NOMO-1 (cell line): ENCODE data around the gene SLC25A40.
"Not testable (repeated sequence)": the region's sequence is repeated elsewhere in the genome, so short reads cannot be mapped to it uniquely, and the experiment has no call there.

Experiments used
- DNase-seq, 2 experiments: peaks; one replicate each; lab custom pipeline; 2025; ENCODE audit not compliant: unreplicated experiment in 2 of 2; lab: John Stamatoyannopoulos, UW

The SLC25A40 gene

DNA sequence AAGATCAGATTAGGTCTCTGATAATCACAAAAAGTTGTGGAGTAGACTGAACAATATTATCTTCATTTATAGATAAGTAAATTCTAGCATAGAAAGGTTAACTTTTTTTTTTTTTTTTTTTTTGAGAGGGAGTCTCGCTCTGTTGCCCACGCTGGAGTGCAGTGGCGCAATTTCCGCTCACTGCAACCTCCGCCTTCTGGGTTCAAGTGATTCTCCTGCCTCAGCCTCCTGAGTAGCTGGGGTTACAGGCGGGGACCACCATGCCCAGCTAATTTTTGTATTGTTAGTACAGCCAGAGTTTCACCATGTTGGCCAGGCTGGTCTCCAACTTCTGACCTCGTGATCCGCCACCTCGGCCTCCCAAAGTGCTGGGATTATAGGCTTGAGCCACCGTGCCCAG, 2.8 kb downstream of the SLC25A40 start:
- not testable (repeated sequence) for DNase-seq

DNA sequence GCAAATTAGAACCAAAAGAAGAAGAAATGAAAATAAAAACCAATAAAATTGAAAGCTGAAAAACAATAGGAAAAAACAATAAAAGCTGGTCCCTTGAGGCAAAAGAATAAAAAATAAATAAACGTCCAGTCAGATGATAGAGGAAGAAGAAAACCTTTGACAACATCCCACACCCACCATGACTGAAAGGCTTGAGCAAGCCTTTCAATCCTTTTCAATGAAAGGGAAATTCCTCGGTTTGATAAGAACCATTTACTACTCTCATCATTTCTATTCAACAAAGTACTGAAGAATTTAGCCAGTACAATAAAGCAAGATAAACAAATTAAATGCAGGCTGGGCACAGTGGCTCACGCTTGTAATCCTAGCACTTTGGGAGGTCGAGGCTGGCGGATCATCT, 3.8 kb downstream of the SLC25A40 start:
- DNase-seq, result no peak

DNA sequence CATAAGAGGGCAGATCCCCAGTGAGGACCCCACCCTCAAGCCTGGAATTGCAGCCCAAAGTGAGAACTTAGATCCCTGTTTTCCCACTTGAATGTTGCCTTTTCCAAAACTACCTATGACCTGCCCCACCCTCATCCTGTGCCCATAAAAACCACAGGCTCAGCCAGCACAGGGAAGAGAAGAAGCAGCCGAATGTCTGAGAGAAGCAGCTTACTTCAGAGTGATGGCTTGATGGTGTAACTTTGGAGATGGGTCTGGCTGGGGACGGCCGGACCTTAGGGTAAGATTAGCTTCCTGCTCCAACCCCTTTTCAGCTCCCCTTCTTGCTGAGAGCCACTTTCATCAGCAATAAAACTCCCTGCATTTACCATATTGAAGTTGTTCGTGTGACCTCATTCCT, 5.7 kb downstream of the SLC25A40 start:
- DNase-seq, result no peak

DNA sequence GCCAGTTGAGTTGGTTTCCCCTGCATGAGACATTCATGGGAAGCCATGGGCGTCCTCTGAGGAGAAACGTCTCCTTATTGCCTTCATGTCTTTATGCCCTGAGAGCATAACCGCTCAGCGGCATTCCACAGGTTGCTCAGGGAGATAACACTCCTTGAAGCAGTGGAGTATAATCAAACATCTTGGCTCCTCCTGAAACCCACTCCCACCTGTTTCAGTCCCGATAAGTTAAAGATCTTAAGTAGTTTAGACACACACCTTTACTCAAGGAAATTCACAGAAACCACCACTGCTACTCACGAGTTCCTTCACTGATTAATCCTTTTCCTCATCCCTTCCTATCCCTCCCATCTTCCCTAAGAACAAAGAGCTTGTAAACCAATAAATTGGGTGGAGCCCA, 9.6 kb downstream of the SLC25A40 start:
- DNase-seq, result not testable (repeated sequence)

DNA sequence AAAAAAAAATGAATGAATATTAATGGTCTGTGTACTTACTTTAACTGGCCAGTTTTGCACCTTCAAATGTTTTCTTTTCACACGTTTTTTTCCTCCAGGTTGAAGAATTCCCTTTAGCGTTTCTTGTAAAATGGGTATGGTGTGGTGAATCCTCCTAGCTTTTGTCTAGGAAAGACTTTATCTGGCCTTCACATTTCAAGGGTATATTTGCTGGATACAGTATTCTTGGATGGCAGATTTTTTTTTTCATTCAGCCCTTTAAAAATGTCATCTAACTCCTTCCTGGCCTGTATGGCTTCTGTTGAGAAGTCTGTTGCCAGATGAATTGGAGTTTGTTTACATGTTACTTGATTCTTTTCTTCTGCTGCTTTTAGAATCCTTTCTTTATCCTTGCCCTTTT, 10.1 kb downstream of the SLC25A40 start:
- no peak for DNase-seq

DNA sequence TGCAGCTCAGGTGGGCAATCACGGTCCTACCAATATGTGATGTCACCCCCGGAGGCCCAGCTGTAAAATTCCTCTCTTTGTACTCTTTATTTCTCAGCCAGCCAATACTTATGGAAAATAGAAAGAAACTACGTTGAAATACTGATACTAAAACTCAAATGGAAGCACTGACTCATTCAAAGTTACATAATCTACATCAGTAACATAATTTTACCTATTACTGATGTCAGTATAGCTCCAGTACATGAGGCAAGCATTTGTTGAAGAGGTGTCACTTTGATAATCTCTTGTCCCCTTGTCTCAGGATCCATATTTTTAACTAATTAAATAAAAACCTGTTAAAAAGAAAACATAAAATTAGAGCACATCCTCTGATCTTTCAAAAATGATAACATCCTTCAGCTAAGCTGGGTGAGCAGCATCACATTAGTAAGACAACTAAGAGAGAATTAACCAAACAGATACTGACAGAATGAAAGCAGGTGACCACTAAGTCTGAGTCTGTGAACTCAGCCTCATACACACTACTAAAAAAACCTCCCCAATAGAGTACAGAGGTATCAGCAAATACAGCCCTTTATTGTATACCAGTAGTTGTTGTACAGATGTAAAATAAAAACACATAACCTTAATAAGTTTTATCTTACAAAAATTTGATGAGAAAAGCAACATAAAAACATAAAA, 17.6 kb downstream of the SLC25A40 start:
- DNase-seq, result peak in 1 of 2 experiments; percentile 62

DNA sequence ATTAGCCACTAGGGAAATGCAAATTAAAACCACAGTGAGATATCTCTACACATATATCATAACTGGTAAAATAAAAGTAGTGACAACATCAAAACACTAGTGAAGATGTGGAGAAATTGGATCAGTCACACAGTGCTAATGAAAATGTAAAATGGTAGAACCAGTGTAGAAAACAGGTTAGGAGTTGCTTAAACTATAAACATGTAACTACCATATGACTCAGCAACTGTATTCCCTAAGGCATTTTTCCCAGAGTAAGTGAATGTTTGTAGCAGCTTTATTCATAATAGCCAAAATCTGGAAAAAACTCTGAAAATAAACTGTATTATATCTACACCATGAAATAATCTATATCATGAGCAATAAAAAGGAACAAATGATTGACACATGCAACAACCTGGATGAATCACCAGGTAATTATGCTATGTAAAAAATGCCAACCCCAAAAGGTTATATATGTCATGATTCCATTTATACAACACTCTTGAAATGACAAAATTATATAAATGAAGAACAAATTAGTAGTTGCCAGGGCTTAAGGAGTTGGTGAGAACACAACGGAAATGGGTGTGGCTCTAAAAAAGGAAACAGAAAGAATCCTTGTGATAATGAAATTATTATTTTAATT, 22.8 kb downstream of the SLC25A40 start:
- DNase-seq, result no peak

DNA sequence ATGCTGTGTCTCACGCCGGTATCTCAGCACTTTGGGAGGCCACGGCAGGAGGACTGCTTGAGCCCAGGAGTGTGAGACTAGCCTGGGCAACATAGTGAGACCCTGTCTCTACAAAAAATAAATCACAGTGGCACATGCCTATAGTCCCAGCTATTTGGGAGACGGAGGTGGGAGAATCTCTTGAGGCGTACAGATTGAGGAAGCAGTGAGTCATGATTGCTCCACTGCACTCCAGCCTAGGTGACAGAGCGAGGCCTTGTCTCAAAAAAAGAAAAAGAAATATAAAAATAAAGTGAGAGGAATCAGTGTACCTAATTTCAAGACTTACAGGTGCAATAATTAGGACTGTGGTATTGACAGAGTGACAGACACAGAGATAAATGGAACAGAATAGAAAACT, 23.9 kb downstream of the SLC25A40 start:
- peak; percentile 35 to 70 for DNase-seq

DNA sequence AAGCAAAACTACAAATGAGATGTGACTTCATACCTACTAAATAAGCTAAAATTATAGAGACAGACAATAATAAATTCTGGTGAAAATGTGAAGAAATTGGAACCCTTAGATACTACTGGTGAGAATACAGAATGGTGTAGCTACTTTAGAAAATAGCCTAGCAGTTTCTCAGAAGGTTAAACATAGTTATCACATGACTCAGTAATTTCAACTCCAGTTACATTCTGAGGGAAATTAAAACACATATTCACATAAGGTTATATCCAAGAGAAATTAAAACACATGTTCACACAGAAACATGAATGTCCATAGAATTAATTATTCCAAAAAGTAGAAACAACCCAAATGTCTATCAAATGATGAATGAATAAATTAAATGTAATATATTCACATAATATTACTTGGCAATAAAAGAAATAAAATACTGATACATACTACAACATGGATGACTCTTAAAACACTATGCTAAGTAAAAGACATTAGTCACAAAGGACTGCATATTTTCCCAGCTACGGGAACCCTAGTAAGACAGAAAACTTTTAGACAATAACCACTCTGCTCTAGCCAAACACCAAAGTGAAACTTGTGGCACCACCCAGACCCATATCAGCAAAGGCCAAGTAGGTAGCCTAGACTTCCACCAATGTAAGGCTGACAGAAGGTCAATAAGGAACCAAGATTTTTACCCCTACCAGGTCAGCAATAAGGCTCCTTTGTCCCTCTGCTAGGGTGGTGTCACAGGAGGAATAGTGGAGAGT, 25.1 kb downstream of the SLC25A40 start:
- no peak for DNase-seq

DNA sequence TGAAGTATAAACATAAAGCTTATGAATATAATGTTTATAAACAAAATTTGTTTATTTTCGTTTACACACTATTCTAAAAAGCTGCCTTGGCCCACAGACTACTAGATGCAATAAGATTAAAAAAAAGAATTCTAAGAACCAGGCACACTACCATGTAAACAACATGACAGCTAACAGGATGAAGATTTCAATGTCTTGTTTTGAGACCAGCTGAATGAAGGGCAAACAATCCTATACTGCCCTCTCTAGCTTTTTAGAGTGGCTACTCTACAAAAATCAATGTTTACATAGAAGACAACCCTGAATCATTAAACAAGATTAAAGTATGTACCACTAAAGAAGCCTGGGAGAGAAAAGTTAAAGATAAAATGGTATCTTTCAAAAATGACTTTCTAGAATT, 38.6 kb downstream of the SLC25A40 start:
- DNase-seq, result no peak

DNA sequence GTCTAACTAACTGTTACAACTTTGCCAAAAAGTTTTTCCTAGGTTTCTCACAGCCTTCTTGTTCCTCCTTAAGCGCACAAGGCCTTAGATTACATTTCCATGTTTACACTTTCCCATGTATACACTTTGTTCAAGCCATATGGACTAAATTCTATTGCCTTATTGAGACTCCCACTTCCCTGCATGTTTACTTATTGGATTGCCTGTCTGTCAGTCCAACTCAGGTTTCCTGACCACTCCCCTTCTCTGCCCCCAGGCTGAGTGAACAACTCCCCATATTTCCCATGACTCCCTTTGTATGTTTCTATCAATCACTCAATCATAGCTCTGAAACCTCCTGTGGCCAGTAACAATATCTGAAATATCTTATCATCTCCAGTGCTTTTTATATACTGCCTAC, 43.0 kb downstream of the SLC25A40 start:
- no peak for DNase-seq

DNA sequence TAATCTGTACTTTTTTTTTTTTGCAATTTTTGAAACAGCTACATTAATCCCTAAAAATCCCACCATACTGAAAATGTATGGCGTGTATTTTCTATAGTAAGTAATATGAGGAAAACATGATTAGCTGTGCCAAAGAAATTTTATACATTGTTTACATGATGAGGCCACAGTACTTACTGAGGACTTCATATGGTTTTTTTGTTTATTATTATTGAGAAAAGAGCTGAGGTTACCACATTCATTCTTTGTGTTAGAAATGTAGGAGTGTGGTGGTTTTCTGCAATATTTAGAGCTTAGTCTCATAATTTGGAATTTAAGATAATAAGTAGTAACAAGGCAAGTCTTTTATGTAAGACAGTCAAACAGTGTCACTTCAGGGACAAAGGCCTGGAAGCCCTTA, 45.1 kb downstream of the SLC25A40 start:
- DNase-seq, result no peak

DNA sequence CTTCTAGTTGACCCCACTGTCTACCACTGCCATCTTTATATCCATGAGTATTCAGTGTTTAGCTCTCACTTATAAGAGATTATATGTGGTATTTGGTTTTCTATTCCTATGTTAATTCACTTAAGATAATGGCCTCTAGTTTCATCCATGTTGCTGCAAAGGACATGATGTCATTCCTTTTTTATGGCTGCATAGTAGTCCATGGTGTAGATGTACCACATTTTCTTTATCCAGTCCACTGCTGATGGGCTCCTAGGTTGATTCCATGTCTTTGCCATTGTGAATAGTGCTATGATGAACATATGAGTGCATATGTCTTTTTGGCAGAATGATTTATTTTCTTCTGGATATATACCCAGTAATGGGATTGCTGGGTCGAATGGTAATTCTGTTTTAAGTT, 47.8 kb downstream of the SLC25A40 start:
- DNase-seq, result not testable (repeated sequence)

DNA sequence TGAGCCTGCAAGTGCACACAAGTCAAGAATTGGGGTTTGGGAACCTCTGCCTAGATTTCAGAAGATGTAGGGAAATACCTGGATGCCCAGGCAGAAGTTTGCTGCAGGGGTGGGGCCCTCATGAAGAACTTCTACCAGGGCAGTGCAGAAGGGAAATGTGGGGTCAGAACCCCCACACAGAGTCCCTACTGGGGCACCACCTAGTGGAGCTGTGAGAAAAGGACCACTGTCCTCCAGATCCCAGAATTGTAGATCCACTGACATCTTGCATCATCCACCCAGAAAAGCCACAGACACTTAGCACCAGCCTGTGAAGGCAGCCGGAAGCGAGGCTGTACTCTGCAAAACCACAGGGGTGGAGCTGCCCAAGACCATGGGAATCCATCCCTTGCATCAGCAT, 50.8 kb downstream of the SLC25A40 start:
- DNase-seq, result peak in 1 of 2 experiments; percentile 18

DNA sequence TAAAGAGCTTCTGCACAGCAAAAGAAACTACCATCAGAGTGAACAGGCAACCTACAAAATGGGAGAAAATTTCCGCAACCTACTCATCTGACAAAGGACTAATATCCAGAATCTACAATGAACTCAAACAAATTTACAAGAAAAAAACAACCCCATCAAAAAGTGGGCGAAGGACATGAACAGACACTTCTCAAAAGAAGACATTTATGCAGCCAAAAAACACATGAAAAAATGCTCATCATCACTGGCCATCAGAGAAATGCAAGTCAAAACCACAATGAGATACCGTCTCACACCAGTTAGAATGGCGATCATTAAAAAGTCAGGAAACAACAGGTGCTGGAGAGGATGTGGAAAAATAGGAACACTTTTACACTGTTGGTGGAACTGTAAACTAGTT, 54.1 kb downstream of the SLC25A40 start:
- DNase-seq, result not testable (repeated sequence)

DNA sequence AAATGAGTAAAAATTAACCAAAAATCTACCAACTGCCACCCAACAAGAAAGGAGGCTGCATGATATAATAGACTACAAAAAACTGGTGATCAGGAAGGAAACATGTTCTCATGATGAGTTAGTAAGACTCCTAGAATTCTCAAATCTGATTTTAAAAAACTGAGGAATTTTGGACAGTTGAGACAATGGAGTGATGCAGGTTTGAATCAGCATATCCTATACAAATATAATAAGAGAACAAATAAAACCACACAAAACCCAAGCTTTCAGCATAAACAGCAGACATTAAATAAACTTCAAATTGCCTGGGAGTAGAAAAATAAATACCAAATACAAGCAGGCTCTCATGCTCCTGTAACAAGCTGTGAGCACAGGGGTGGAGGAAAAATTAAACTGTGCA, 57.8 kb downstream of the SLC25A40 start:
- DNase-seq, result no peak

DNA sequence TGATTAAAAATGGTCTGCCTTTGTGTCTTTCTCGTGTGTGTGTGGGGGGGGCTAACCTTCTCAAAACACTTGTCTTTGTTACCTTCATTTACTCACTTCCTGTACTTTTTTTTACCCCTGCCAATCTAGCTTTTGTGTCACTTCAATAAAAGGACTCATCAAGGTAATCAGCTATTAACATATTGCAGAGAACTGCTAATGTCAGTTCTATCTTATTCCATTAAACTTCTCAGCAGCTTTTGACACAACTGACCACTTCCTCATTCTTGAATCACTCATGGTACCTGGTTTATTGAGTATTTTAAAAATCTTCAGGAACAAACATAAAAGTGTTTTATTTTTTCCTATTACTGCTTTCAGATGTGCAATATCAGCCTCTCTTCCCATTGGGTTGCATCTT, 59.8 kb downstream of the SLC25A40 start:
- peak in 1 of 2 experiments; percentile 75 for DNase-seq

DNA sequence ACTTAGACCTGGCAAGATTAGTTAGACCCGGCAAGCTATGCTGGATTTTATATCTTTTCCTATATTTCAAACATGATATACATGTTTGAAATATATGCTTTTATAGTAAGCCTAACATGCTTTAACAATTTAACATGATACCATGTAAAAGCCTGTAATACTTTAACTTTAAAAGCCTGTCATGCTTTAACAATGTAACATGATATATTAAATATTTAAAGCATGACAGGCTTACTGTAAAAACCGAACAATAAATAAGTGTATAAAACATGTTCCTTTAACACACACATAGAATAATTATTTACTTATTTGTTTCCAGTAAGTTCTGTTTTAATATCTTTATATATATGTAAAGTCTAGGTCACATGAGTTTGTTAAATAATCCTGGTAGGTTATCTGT, 65.4 kb downstream of the SLC25A40 start:
- DNase-seq, result no peak

DNA sequence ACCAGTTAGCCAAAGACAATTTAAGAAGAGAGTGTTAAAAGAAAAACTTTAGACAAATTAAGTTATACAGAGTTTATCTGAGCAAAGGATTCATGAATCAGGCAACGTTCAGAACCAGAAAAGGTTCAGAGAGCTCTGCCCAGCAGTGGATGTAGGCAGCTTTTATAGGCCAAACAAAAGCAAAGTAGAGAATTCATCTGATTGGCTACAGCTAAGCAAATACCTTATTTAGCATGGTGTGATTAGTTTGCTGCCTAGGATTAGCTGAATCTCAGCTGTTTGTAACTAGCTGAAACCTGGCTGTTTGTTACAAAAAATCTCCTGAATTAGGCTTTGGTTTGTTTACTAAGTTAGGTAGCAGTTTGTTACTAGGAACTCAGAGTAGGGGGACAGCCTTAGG, 66.0 kb downstream of the SLC25A40 start:
- no peak for DNase-seq

DNA sequence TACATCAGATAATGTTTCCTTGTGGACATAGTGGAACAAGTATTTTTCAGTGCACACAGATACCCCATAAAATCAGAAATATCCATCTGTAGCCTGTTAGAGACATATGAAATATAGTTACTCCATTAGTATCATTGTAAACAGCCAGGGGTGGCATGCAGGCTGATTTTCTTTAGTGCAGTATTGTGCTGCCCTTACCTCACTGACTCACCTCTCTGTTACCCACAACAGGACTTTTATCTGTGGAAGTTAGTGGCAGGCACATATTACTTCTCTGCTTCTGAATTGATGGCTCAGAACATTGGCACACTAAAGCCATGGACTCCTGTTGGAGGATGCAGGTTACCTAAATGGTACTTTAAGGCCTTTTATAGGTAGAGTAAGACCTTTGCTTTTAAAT, 70.0 kb downstream of the SLC25A40 start:
- no peak for DNase-seq

DNA sequence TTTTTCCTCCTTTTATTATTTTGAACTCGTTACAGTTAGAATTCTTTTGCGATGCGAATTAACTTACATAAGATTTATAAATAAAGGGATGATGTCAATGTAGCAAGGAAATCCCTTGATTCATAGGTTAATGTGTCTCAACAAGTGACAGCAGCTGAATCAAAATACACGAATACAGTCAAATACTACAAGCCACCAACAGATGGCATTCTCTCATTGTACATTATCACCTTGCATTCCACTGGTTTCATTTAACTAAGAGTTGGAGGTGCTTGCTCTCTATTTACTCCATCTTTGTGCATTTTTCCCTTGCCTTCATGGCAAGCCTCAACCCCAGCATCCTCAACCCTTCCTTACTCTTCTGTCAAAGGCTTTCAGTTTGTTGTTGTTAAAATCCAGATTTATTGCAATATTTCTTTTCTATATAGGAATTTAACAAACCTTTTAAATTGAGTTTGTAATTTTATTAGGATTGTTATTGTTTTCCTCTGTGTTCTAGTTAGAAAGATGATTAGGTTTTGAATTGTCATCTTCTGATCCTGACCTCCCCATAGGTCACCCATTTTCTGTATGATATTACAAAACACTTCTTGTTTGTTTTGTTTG, 78.3 kb downstream of the SLC25A40 start:
- DNase-seq, result peak; percentile 50 to 87

DNA sequence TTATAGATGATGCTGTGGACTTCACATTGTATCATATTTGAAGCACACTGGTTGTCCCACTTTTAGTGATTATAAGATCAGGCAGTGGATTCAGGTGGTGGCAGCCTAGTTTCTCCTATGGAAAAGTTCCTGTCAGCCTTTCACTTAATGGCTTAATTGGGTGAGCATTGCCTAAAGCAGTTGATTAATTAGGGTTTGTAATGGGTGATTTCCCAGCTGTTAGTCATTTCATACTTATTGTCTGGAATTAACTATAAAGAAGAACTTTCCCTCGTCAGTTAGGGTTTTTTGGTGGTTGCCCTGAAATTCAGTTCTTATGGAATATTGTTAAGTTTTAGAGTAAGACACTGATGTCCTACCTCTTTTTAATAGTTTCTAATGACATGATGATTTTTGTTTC, 78.8 kb downstream of the SLC25A40 start:
- no peak for DNase-seq
